GM12878 (cell line): ENCODE results near the gene GOLPH3. TPM values are rescaled to one million over a fixed set of nuclear protein-coding genes. Genes with fewer than 3 reads are reported as not detected.

Experiments used
- ATAC-seq: fragments of 200-7000 bp; cut with Tn5 transposase; 3 replicates; pipeline ENCODE4 v1.9.1; 2020; ENCODE audit warnings: mild to moderate bottlenecking, moderate library complexity
- BruUV-seq: library from RNA; stranded (reverse); fragments of 400-500 nt; replicated peaks from 2 replicates; lab custom pipeline; 2021; lab: Mats Ljungman, UMichigan
- CTCF ChIA-PET: fragments of 300-600 bp; sonication (Branson Sonifier 250); formaldehyde crosslinking; extraction: SDS; loops from one replicate; lab custom pipeline; 2021; ENCODE audit warnings: inconsistent platforms; lab: Yijun Ruan, JAX
- POLR2A ChIA-PET: fragments of 350-600 bp; formaldehyde crosslinking; extraction: SDS; loops from one replicate; lab custom pipeline; 2021; ENCODE audit warnings: inconsistent platforms; lab: Charles Lee
- RAD21 ChIA-PET: fragments of 300-600 bp; sonication (Branson Sonifier 250); formaldehyde crosslinking; loops from one replicate; lab custom pipeline; 2023; ENCODE audit warnings: antibody characterized with exemption; ENCODE audit not compliant: unreplicated experiment; lab: Charles Lee
- SMC1A ChIA-PET: fragments of 300-600 bp; sonication (Branson Sonifier 250); formaldehyde crosslinking; loops from one replicate; lab custom pipeline; 2023; ENCODE audit not compliant: unreplicated experiment, uncharacterized antibody; lab: Charles Lee
- DNase-seq: peaks from one replicate; pipeline ENCODE4 v3.0.0-alpha.2; 2011; ENCODE audit warnings: low read depth, low spot score
- FAIRE-seq: peaks from 3 replicates; lab custom pipeline; 2011; peaks lifted over from hg19 to GRCh38; lab: Jason Lieb, UNC
- H2AFZ ChIP-seq: 2 replicates; pipeline ENCODE4 v1.6.0; 2011; ENCODE audit warnings: low read depth, low read length, control low read depth; ENCODE audit not compliant: control insufficient read depth
- H3K27ac ChIP-seq: 2 replicates; pipeline ENCODE4 v1.5.1; 2011; ENCODE audit warnings: control low read depth; ENCODE audit not compliant: control insufficient read depth, insufficient read depth
- H3K27me3 ChIP-seq, 2 experiments: replicated peaks in 1 of 2; 2 replicates each; pipeline versions ENCODE4 v1.6.0 to v1.6.1; 2011; ENCODE audit warnings: low read length in 1 of 2; ENCODE audit not compliant: control insufficient read depth in 2 of 2, insufficient read depth in 2 of 2
- H3K36me3 ChIP-seq, 2 experiments: 2 replicates each; pipeline ENCODE4 v1.5.1; 2011; ENCODE audit warnings: low read length in 1 of 2; ENCODE audit not compliant: control insufficient read depth in 2 of 2, insufficient read depth in 2 of 2
- H3K4me1 ChIP-seq: 2 replicates; pipeline ENCODE4 v1.6.1; 2011; ENCODE audit warnings: mild to moderate bottlenecking, low read length, moderate library complexity, mixed read lengths; ENCODE audit not compliant: control insufficient read depth, insufficient read depth
- H3K4me2 ChIP-seq: 2 replicates; pipeline ENCODE4 v1.6.0; 2011; ENCODE audit warnings: control low read depth; ENCODE audit not compliant: control insufficient read depth, insufficient read depth
- H3K4me3 ChIP-seq: fragments of 200-600 bp; sonication (generic); 2 replicates; pipeline ENCODE4 v1.5.1; 2016
- H3K79me2 ChIP-seq: 2 replicates; pipeline ENCODE4 v1.6.0; 2011; ENCODE audit warnings: low read length; ENCODE audit not compliant: control insufficient read depth, insufficient read depth
- H3K9ac ChIP-seq: 2 replicates; pipeline ENCODE4 v1.8.0; 2011; ENCODE audit warnings: low read length, control low read depth, mixed read lengths; ENCODE audit not compliant: control insufficient read depth, insufficient read depth
- H3K9me3 ChIP-seq: replicated peaks from 3 replicates; pipeline ENCODE4 v1.5.1; 2011; ENCODE audit warnings: mild to moderate bottlenecking, low read length; ENCODE audit not compliant: control insufficient read depth, insufficient read depth
- H4K20me1 ChIP-seq: 2 replicates; pipeline ENCODE4 v1.6.0; 2011; ENCODE audit not compliant: control insufficient read depth, insufficient read depth
- BHLHE40 ChIP-seq, 2 experiments: fragments of 450-650 bp in 1 of 2; IDR thresholded peaks; 2 replicates each; pipeline ENCODE4 v1.6.1; 2011 to 2017; ENCODE audit warnings: low read depth in 2 of 2, borderline replicate concordance in 1 of 2, improper control_type of control experiment in 1 of 2, low read length in 1 of 2, mild to moderate bottlenecking in 1 of 2
- FOXM1 ChIP-seq: IDR thresholded peaks from 2 replicates; pipeline ENCODE4 v1.6.1; 2012; ENCODE audit warnings: low read depth, mild to moderate bottlenecking, inconsistent platforms, low read length, moderate library complexity
- HDGF ChIP-seq: fragments of 450-650 bp; IDR thresholded peaks from 2 replicates; pipeline ENCODE4 v1.6.1; 2016; ENCODE audit warnings: antibody characterized with exemption
- KAT2A ChIP-seq: conservative IDR thresholded peaks from 2 replicates; pipeline ENCODE4 v1.6.1; 2011; ENCODE audit warnings: low read depth, low read length; ENCODE audit not compliant: control insufficient read depth
- MEF2B ChIP-seq: fragments of 450-650 bp; IDR thresholded peaks from 2 replicates; pipeline ENCODE4 v1.6.1; 2018; ENCODE audit warnings: mild to moderate bottlenecking, moderate library complexity; ENCODE audit not compliant: partially characterized antibody, poor library complexity, severe bottlenecking
- POLR2AphosphoS2 ChIP-seq: IDR thresholded peaks from 2 replicates; pipeline ENCODE4 v1.6.1; 2011; ENCODE audit warnings: low read depth, mild to moderate bottlenecking, low read length, improper control_type of control experiment, moderate library complexity
- RCOR1 ChIP-seq: conservative IDR thresholded peaks from 2 replicates; pipeline ENCODE4 v1.6.1; 2012; ENCODE audit warnings: low read depth, low read length, improper control_type of control experiment
- SIX5 ChIP-seq: IDR thresholded peaks from 2 replicates; pipeline ENCODE4 v1.6.1; 2011; ENCODE audit warnings: mild to moderate bottlenecking, low read depth, low read length, moderate library complexity; ENCODE audit not compliant: severe bottlenecking
- TCF12 ChIP-seq: IDR thresholded peaks from 2 replicates; pipeline ENCODE4 v1.6.1; 2011; ENCODE audit warnings: low read depth, mild to moderate bottlenecking, low read length
- YY1 ChIP-seq: IDR thresholded peaks from 2 replicates; pipeline ENCODE4 v1.6.1; 2011; ENCODE audit warnings: low read depth, mild to moderate bottlenecking, low read length
- WGBS: methylation state at CpG from one replicate; pipeline ENCODE4 v1.1.6; 2016; ENCODE audit warnings: low lambda C conversion rate; ENCODE audit not compliant: insufficient replicate concordance, insufficient coverage; ENCODE audit errors: missing lambda C conversion rate; 5-methylcytosine and 5-hydroxymethylcytosine counted together
- in situ Hi-C: fragments of 300-500 bp; cut with MboI; formaldehyde crosslinking; loops from 9 replicates; pipeline ENCODE4 v1.14.3; 2018; ENCODE audit warnings: mixed read lengths
- intact Hi-C: fragments of 100-400 bp; cut with micrococcal nuclease; formaldehyde crosslinking; loops from one replicate; pipeline ENCODE4 v1.14.2; 2022; ENCODE audit not compliant: unreplicated experiment
- polyA plus RNA-seq, 11 experiments: library from polyadenylated mRNA; depleted of rRNA in 4 of 11; unstranded in 6 of 11; stranded (reverse) in 5 of 11; fragments of >200 nt; fragmentation: Nextera tagmentation in 4 of 11; fragmentation: Illumina TruSeq in 1 of 11; extraction: Ambion mirVana in 4 of 11; extraction: Trizol in 1 of 11; gene quantifications; 1 replicate in 1 of 11; 2 replicates in 10 of 11; pipeline versions ENCODE4 v1.2.1 to v1.2.3, GENCODE V29; 2011 to 2016; ENCODE audit warnings: inconsistent platforms in 2 of 11, missing spikeins in 2 of 11, low read depth in 1 of 11
- total RNA-seq, 4 experiments: library from RNA; depleted of rRNA in 3 of 4; stranded (reverse); fragments of >200 nt in 3 of 4; fragmentation: Illumina TruSeq in 1 of 4; extraction: Trizol in 1 of 4; gene quantifications; 2 replicates each; pipeline versions ENCODE4 v1.2.1 to v1.2.3, GENCODE V29; 2013 to 2021
- TF ChIP-seq, protein P1 (sequence below): fragments of 450-650 bp; IDR thresholded peaks from 2 replicates; pipeline ENCODE4 v1.6.1; 2017; ENCODE audit warnings: mild to moderate bottlenecking, moderate library complexity

Gene GOLPH3
- total and polyA plus RNA-seq, 10 of the 15 experiments (the other 5 are each of a cell fraction or from before 2014, with no cell fraction given), result 14.0 to 79.7 (median 43.2) TPM

DNA sequence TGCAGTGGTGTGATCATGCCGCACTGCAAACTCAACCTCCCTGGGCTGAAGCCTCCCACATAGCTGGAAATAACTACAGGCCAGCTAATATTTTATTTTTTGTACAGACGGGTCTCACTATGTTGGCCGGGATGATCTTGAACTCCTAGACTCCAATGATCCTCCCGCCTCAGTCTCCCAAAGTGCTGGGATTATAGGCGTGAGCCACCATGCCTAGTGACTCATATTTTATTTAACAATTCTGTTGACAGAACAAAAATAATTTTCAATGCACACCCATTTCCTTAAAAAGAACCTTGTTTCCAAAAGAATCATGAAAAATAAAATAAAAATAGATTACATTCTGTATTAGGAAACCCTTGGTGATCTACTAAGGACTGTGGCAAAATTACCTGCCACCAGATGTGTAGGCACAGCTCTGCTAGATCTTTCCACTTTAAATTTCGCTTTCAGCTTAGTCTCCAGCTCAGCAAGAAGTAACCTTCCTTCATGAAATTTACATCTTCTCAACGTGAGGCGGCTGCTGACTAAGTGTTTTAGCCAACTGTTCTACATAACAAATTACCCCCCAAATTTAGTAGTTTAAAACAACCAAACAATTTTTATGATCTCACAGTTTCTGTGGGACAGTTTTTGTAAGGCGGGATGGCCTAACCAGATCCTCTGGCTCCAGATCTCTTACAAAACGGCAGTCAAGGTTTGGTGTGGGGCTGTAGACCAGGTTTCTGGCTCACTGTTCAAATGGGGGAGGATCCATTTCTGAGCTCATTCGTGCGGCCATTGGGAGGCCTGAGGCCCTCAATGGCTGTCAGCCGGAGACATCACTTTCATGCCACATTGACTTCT, 32.6 kb upstream of the GOLPH3 start:
- peak overlapping the region; percentile 75 for H2AFZ ChIP-seq
- H3K4me2 ChIP-seq, result 0 out of 2 replicates have a peak overlapping the region, but pooled peaks have one; percentile 3
- ChIA-PET POLR2A (interaction anchor here (0.6 kb wide), 1 partner anchor 14 kb away, joined by 3 read pairs; no protein-coding TSS in a partner anchor), RAD21 (no interaction called here), SMC1A (interaction anchor here (0.6 to 1.3 kb wide), 4 partner anchors 25 to 107 kb away, joined by 3 to 4 read pairs (median 3); no protein-coding TSS in a partner anchor), CTCF (interaction anchor here (0.5 to 0.6 kb wide), 2 partner anchors 9 to 383 kb away, joined by 3 read pairs; no protein-coding TSS in a partner anchor)
- peak overlapping the region; percentile 40; the same call in 1 of the 2 replicates for H3K9ac ChIP-seq
- no peaks in the 10 kb centered on the region for H3K79me2 ChIP-seq
- intact Hi-C loops (no loop called here), in situ Hi-C loops (no loop called here)
- FAIRE-seq, result no peak
- peak overlapping the region; percentile 43 for H3K27ac ChIP-seq
- H3K4me3 ChIP-seq, result no peak overlapping the region
- no peak for DNase-seq
- no peaks in the 10 kb centered on the region for H3K9me3 ChIP-seq
- peaks cover 11% of the 10 kb centered on the region for H3K4me1 ChIP-seq
- no peak for ATAC-seq
- 10% methylated on average over 13 of the region's 13 CpGs for WGBS
- no TSS peak for BruUV-seq
- H4K20me1 ChIP-seq, result no peaks in the 10 kb centered on the region
- TF ChIP-seq TCF12 (no peak), HDGF (no peak), MEF2B (no peak), YY1 (peak; percentile 27; the same call in 1 of the 2 replicates), RCOR1 (no peak)
- TF ChIP-seq, all 136 proteins: peak for 1
- Histone ChIP-seq H3K36me3 (no peaks in the 10 kb centered on the region), H3K27me3 (no peaks in the 10 kb centered on the region)

DNA sequence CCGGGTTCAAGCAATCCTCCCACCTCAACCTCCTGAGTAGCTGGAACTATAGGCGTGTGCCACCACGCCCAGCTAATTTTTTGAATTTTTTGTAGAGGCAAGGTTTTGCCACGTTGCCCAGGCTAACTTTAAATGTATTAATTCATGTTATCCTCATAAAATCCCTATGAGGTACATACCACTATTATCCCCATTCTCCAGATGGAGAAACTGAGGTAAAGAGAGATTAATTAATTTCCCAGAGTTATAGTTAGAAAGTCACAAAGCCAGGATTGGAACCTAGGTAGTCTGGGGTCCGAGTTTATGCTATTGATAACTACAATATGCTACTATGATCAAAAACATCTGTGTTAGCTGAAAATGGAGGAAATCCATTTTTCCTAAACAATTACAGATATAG, 31.9 kb upstream of the GOLPH3 start:
- no TSS peak for BruUV-seq
- TF ChIP-seq RCOR1 (no peak), KAT2A (no peak), FOXM1 (no peak), BHLHE40 (IDR thresholded peaks at IDR 0.05; ENCODE audit: borderline replicate concordance in 1 of 2, low read depth in 2 of 2, low read length in 1 of 2) (no peak), SIX5 (no peak), POLR2AphosphoS2 (no peak)
- TF ChIP-seq, protein P1, sequence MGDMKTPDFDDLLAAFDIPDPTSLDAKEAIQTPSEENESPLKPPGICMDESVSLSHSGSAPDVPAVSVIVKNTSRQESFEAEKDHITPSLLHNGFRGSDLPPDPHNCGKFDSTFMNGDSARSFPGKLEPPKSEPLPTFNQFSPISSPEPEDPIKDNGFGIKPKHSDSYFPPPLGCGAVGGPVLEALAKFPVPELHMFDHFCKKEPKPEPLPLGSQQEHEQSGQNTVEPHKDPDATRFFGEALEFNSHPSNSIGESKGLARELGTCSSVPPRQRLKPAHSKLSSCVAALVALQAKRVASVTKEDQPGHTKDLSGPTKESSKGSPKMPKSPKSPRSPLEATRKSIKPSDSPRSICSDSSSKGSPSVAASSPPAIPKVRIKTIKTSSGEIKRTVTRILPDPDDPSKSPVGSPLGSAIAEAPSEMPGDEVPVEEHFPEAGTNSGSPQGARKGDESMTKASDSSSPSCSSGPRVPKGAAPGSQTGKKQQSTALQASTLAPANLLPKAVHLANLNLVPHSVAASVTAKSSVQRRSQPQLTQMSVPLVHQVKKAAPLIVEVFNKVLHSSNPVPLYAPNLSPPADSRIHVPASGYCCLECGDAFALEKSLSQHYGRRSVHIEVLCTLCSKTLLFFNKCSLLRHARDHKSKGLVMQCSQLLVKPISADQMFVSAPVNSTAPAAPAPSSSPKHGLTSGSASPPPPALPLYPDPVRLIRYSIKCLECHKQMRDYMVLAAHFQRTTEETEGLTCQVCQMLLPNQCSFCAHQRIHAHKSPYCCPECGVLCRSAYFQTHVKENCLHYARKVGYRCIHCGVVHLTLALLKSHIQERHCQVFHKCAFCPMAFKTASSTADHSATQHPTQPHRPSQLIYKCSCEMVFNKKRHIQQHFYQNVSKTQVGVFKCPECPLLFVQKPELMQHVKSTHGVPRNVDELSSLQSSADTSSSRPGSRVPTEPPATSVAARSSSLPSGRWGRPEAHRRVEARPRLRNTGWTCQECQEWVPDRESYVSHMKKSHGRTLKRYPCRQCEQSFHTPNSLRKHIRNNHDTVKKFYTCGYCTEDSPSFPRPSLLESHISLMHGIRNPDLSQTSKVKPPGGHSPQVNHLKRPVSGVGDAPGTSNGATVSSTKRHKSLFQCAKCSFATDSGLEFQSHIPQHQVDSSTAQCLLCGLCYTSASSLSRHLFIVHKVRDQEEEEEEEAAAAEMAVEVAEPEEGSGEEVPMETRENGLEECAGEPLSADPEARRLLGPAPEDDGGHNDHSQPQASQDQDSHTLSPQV, result no peak
- TF ChIP-seq, all 136 proteins: peak for 0
- Histone ChIP-seq H3K36me3 (no peaks in the 10 kb centered on the region), H3K27ac (no peak overlapping the region), H3K9ac (no peak overlapping the region), H3K4me3 (no peak overlapping the region), H4K20me1 (no peaks in the 10 kb centered on the region), H3K4me1 (peaks cover 11% of the 10 kb centered on the region), H3K27me3 (no peaks in the 10 kb centered on the region), H2AFZ (no peak overlapping the region), H3K9me3 (no peaks in the 10 kb centered on the region), H3K4me2 (no peak overlapping the region), H3K79me2 (no peaks in the 10 kb centered on the region)
- POLR2A ChIA-PET, result no interaction called here
- FAIRE-seq, result no peak
- DNase-seq, result no peak
- in situ Hi-C loops, result no loop called here
- WGBS, result 14% methylated on average over 5 of the region's 5 CpGs
- no peak for ATAC-seq
- intact Hi-C loops, result no loop called here
- CTCF ChIA-PET, result no interaction called here
- SMC1A ChIA-PET, result interaction anchor here (1.3 kb wide), 1 partner anchor 52 kb away, joined by 3 read pairs; no protein-coding TSS in a partner anchor
- RAD21 ChIA-PET, result no interaction called here
